NCI-H2196 (cell line): ENCODE measurements around the gene SCP2D1.
A peak's percentile ranks its signal among the peaks of the same experiment; 100 is the strongest.
"Not testable (repeated sequence)": the region's sequence is repeated elsewhere in the genome, so short reads cannot be mapped to it uniquely, and the experiment has no call there.

Source experiments
- DNase-seq: peaks from one replicate; lab custom pipeline; 2025; ENCODE audit not compliant: unreplicated experiment; lab: John Stamatoyannopoulos, UW

The SCP2D1 gene

GRCh38 chr20:18813483-18813882, at the start of gene SCP2D1:
Gene SCP2D1, plus strand, starts transcription at chr20:18813783. Its CDS starts 33 bp downstream, at chr20:18813816.
- DNase-seq, result no peak

DNA sequence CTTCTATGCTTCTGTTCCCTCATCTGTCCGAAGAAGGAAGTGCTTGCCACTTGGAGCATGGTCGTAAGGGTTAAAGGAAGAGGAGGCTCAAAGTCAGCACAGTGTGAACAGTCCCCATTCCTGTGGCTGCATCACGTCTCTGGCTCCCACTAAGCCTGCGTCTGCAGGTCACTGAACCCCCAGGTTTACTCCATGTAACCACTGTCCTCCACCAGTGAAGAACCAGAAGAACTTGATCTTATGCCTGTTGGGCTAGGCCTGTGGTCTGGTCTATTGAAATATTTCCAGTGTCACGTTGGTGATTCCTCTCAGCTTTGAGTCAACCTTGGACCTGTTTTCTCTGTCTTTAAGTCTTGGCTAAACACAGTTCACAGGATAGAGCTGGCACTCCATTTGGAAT, 45.9 kb upstream of the SCP2D1 start:
- DNase-seq, result no peak

DNA sequence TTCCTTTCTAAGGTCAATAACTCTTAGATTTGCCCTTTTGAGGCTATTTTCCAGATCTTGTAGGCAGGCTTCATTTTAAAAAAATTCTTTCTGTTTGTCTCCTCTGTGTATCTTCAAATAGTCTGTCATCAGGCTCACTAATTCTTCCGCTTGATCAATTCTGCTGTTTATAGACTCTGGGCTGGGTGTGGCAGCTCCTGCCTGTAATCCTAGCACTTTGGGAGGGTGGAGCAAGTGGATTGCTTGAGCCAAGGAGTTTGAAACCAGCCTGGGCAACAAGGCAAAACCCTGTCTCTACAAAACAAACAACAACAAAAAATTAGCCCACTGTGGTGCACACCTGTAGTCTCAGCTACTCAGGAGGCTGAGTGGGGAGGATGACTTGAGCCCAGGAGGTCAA, 40.0 kb upstream of the SCP2D1 start:
- no peak for DNase-seq

GRCh38 chr20:18774207-18774606, 39.4 kb upstream of the SCP2D1 start:
- no peak for DNase-seq

GRCh38 chr20:18775633-18776032, 38.0 kb upstream of the SCP2D1 start:
- no peak for DNase-seq

DNA sequence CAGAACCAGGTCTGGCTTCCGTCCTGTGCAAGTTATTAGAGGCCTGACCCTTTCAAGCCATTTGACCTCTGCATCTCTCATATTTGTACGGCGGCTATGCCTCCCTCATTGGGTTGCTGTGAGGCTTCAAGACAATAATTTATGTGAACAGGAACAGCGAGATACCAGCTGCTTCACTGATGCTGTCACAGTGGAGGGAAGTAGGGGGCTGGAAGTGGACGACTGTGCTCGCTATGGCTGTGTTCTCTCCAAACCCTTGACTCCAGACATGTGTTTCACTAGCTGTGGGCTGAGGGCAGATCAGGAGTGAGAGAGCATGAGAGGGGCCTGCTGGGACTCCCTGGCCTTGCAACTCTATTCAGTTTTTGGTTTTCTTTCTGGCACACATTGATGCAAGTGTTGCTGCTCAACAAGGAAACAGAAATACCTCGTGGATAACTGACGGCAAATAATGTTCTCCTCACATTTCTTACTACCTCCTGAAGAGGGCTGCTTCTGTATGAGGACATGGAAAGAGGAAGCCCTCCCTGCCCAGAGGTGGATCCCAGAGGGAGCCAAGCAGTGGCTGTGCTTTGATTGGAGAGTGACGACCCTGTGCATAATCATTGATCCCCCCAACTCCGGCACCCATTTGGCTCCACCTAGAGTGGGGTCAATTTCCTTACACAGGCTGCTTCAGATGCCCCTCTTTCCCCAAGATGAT, 34.7 kb upstream of the SCP2D1 start:
- no peak for DNase-seq

DNA sequence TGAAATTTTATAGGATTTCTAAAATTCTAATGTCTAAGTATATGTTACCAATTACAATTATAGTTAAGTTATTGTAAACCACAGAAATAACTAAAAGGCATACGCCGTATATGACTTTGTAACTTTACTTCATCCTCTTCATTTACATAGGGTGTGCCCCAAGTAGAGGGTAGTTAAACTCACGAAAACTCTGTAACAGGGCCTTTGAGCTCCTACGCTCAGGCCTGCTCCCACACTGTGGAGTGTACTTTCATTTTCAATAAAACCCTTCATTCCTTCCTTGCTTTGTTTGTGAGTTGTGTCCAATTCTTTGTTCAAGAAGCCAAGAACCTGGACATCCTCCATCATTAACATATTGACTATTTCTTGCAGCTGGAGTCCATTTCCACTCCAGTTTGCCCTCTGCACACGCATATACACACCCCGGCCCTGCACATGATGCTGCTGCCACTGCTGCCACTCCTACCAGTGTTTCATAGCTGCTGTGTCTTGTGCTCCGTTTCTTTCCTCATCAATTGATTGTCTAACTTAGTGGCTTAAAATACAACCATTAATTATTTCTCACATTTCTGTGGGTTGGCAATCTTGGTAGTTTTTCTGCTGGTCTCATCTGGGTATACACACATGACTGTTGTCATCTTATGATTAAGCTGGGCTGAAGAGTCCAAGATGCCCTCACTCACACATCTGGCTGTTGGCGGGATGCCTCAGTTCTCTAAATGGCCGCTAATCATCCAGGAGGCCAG, 33.0 kb upstream of the SCP2D1 start:
- DNase-seq, result no peak

GRCh38 chr20:18781509-18781908, 32.1 kb upstream of the SCP2D1 start:
- DNase-seq, result no peak

- no peak for DNase-seq
These were observed 30.1 kb upstream of the SCP2D1 start for GRCh38 chr20:18783385-18783959.

DNA sequence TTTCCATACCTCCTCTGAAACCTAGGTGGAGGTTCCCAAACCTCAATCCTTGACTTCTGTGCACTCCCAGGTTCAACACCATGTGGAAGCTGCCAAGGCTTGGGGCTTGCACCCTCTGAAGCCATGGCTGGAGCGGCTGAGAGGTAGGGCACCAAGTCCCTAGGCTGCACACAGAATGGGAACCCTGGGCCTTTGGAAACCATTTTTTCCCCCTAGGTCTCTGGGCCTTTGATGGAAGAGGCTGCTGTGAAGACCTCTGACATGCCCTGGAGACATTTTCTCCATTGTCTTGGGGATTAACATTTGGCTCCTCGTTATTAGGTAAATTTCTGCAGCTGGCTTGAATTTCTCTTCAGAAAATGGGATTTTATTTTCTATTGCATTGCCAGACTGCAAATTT, 26.5 kb upstream of the SCP2D1 start:
- DNase-seq, result not testable (repeated sequence)

DNA sequence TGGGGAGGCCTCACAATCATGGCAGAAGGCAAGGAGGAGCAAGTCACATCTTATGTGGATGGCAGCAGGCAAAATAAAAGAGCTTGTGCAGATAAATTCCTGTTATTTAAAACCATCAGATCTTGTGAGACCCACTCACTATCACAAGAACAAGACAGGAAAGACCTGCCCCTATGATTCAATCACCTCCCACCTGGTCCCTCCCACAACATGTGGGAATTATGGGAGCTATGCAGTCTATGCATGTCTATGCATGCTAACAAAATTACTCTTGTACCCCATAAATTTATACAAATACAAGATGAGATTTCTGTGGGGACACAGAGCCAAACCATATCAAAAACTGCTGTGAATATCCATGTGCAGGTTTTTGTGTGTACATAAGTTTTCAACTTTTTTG, 25.6 kb upstream of the SCP2D1 start:
- no peak for DNase-seq

DNA sequence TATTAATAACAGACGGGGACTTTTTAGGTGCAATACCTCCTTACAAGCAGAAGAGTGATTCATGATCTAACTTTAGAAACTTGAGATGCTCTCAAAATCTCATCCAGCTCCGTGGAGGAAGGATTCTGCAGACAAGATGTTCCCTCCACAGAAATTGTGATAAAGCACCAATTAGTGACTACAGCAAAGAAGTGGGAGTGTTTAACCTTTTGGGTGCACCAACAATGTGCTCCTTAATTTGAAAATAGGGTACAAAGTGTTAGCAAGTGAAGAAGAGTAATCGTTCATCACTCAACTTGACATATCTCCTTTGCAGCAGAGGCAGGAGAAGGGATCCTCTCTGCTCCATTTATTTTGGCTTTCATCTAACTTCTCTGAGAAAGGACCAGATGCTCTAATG, 22.8 kb upstream of the SCP2D1 start:
- no peak for DNase-seq

- DNase-seq, result peak; percentile 94
These were observed 19.8 kb upstream of the SCP2D1 start for GRCh38 chr20:18793625-18794427.

- DNase-seq, result no peak
These were observed 19.2 kb upstream of the SCP2D1 start for GRCh38 chr20:18794428-18794787.

DNA sequence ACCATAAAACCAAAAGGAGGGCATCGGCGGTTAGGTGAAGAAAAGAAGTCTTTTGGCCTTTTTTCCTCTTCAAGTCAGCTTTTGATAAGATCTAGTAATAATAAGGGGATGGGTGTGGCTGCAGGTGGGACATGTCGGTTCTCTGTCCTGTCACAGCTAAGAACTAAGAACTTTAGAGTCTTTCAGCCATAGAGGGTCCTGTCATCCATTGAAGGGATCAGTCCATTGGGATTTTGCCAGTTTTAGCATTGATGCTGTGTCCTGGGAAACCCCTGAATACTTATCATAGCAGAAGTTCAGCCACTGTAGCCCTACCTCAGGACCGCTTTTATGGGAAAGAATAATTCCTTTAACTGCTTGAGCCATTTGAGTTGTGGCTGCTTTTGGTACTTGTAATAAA, 18.2 kb upstream of the SCP2D1 start:
- no peak for DNase-seq

DNA sequence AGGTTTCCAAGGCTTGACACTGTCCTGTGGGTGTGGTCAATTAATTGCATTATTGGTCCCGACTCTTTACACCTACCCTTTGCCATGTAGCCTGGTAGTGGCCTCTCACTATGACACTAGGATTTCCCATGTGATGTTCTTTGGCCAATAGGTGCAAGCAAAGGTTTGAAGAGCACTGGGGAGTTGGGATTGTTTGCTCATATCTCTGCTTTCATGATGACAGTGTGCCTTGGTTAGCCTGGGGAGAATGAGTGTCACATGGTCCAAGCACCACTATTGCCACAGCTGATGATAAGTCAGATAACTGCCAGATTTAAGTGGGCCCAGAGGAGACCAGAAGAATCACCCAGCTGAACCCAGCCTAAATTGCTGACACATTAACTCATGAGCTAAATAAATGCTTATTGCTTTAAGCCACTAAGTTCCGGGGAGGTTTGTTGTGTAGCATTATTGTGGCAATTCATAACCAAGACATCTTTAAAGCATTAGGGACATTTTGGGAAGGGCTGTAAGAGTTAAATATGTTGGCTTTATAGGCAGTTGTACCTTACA, 17.2 kb upstream of the SCP2D1 start:
- DNase-seq, result no peak

DNA sequence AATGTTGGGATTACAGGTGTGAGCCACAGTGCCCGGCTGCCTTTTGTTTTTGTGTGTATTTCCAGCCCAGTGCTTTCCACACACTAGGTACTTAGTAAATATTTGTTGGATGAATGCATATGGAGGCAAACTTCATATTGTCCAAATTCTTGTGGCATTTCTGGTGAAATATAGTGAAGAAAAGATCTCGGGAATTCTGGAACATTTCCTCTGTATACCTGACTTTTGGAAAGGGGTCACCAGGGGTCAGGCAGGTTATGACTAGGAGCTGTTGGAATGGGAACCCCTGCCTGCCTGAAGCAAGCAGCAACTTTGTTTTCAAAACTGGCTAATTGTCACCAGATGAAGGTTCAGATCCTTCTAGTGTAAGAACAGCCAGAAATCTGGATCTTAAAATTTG, 12.1 kb upstream of the SCP2D1 start:
- no peak for DNase-seq

DNA sequence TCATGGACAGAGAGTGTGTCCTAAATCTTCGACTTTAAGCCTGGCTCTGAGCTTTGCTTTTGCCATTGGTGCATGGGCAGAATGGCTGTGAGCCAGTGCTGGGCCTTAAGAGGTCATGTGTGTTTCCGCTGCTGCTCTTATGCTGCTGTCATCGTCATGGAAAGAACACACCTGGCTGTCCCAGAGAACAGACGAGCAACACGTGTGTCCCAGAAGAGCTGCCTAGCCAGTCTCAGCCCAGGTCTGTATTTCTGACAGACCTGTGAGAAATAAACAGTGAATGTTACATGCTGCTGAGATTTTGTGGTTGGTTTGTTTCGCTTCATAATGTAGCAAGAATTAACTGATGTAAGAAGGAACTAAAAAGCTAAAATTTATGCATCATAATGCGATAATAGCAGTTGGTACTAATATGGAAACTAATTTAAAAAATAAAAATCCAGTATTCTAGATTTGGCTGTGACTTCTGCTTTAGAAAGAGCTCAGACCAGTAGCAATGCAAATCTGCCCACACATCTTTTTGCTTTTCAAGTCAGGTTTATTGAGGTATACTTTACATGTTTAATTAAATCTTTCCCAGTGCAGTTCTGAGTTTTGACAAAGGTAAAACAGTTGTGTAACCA, 11.5 kb upstream of the SCP2D1 start:
- no peak for DNase-seq

DNA sequence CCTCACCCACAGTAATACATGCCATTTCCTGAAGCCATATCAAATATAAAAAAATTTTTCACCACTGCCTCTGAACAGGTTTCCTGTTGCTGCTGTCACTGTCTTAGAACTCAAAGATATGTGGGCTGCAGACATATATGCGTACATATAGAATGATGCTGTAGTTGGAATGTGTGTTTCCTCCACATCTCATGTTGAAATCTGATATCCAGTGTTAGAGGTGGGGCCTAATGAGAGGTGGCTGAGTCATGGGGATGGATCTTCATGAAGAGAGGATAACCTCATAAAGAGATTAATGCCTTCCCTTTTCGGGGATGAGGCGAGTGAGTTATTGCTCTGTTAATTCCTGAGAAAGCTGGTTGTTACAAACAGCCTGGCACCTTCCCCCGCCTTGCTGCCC, 7.7 kb upstream of the SCP2D1 start:
- DNase-seq, result no peak

DNA sequence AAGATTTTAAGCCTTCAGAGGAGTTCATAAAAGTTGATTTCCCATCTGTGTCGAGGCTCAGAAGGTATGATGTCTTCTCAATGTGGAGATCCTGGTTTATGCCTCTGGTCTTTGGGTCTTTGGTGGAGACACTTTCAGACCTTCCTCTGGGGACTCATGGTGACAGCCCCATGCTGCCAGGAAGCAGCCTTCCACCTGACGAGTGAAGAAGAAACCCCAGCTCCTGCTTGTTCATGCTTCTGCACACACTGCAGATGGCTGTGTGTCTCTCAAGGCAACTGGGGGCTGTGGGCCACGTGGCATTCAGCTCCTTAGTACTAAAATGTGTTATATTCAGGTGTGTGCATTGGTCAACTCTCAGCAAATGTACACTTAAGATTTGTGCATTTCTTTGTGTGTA, 4.9 kb upstream of the SCP2D1 start:
- DNase-seq, result no peak

GRCh38 chr20:18811186-18811585, 2.4 kb upstream of the SCP2D1 start:
- no peak for DNase-seq
